H1 (cell line): ENCODE data around the gene LMO2. TPM values are rescaled to one million over a fixed set of nuclear protein-coding genes. Genes with fewer than 3 reads are reported as not detected.

ENCODE experiments used
- CTCF ChIA-PET: fragments of 300-600 bp; sonication (Branson Sonifier 250); formaldehyde crosslinking; loops from one replicate; lab custom pipeline; 2021; ENCODE audit not compliant: partially characterized antibody; lab: Charles Lee
- POLR2A ChIA-PET: fragments of 300-600 bp; sonication (Branson Sonifier 250); formaldehyde crosslinking; loops from one replicate; lab custom pipeline; 2021; ENCODE audit warnings: inconsistent platforms; ENCODE audit not compliant: partially characterized antibody; lab: Charles Lee
- DNase-seq, 2 experiments: peaks; one replicate each; pipeline versions ENCODE4 v3.0.0 to v3.0.0-alpha.2; 2010 to 2022; ENCODE audit warnings: low spot score in 2 of 2, low read depth in 1 of 2, mixed read lengths in 1 of 2
- FAIRE-seq: peaks from 2 replicates; lab custom pipeline; 2011; peaks lifted over from hg19 to GRCh38; lab: Jason Lieb, UNC
- H2AFZ ChIP-seq: 2 replicates; pipeline ENCODE4 v1.8.1; 2012; ENCODE audit warnings: low read length, inconsistent platforms
- H2AK5ac ChIP-seq: 2 replicates; pipeline ENCODE4 v1.6.1; 2013; ENCODE audit warnings: low read depth, low read length
- H2BK120ac ChIP-seq: replicated peaks from 2 replicates; pipeline ENCODE3; 2013; ENCODE audit warnings: low read depth, low read length, inconsistent platforms
- H2BK12ac ChIP-seq: 2 replicates; pipeline ENCODE4 v1.6.1; 2013; ENCODE audit warnings: low read depth, low read length
- H2BK15ac ChIP-seq: 2 replicates; pipeline ENCODE4 v1.6.1; 2013; ENCODE audit warnings: low read length
- H2BK20ac ChIP-seq: 2 replicates; pipeline ENCODE4 v1.6.1; 2013; ENCODE audit warnings: low read length
- H2BK5ac ChIP-seq: 2 replicates; pipeline ENCODE4 v1.6.1; 2013; ENCODE audit warnings: low read depth, low read length
- H3K14ac ChIP-seq: 2 replicates; pipeline ENCODE4 v1.6.1; 2013; ENCODE audit warnings: inconsistent platforms; ENCODE audit not compliant: insufficient read length
- H3K18ac ChIP-seq: 2 replicates; pipeline ENCODE4 v1.6.1; 2013; ENCODE audit warnings: low read length; ENCODE audit errors: extremely low read depth
- H3K23ac ChIP-seq: 2 replicates; pipeline ENCODE4 v1.6.1; 2013; ENCODE audit warnings: inconsistent platforms; ENCODE audit not compliant: insufficient read length
- H3K23me2 ChIP-seq: 2 replicates; pipeline ENCODE4 v1.6.1; 2013; ENCODE audit warnings: low read depth, low read length
- H3K27ac ChIP-seq: 2 replicates; pipeline ENCODE4 v1.6.1; 2011; ENCODE audit warnings: low read depth, low read length, inconsistent platforms
- H3K27me3 ChIP-seq, 4 experiments: replicated peaks in 1 of 4; 1 replicate in 1 of 4; 2 replicates in 3 of 4; pipeline versions ENCODE4 v1.6.1 to v1.8.1; 2011 to 2013; ENCODE audit warnings: low read length in 3 of 4, mild to moderate bottlenecking in 3 of 4, inconsistent platforms in 2 of 4, mixed read lengths in 2 of 4, moderate library complexity in 1 of 4; ENCODE audit not compliant: control insufficient read depth in 3 of 4, insufficient read depth in 3 of 4; ENCODE audit errors: extremely low read depth in 1 of 4
- H3K36me3 ChIP-seq, 4 experiments: 2 replicates each; pipeline versions ENCODE4 v1.6.1 to v1.8.1; 2011 to 2013; ENCODE audit warnings: mild to moderate bottlenecking in 4 of 4, low read length in 3 of 4, moderate library complexity in 2 of 4, control low read depth in 1 of 4, inconsistent platforms in 1 of 4; ENCODE audit not compliant: insufficient read depth in 4 of 4, control insufficient read depth in 2 of 4
- H3K4ac ChIP-seq: replicated peaks from 2 replicates; pipeline ENCODE3; 2013; ENCODE audit warnings: low read length, low read depth, mixed read lengths, inconsistent platforms; ENCODE audit not compliant: insufficient read length
- H3K4me1 ChIP-seq, 4 experiments: replicated peaks in 1 of 4; 1 replicate in 1 of 4; 2 replicates in 3 of 4; pipeline versions ENCODE4 v1.6.1 to v1.8.1; 2011 to 2013; ENCODE audit warnings: low read length in 3 of 4, inconsistent platforms in 2 of 4, mixed read lengths in 1 of 4; ENCODE audit not compliant: insufficient read depth in 4 of 4, control insufficient read depth in 3 of 4
- H3K4me2 ChIP-seq, 2 experiments: 2 replicates each; pipeline versions ENCODE4 v1.6.1 to v1.8.1; 2011 to 2013; ENCODE audit warnings: low read depth in 2 of 2, low read length in 2 of 2, control low read depth in 1 of 2, inconsistent platforms in 1 of 2, mild to moderate bottlenecking in 1 of 2; ENCODE audit not compliant: insufficient read depth in 1 of 2
- H3K4me3 ChIP-seq, 4 experiments: fragments of 200-600, 300-600 bp in 1 of 4; sonication (generic), shearing (Covaris generic), sonication (Bioruptor Twin) in 1 of 4; 2 replicates each; pipeline versions ENCODE4 v1.5.1 to v1.8.1; 2011 to 2016; ENCODE audit warnings: low read length in 4 of 4, low read depth in 3 of 4, control low read depth in 2 of 4, inconsistent platforms in 2 of 4, mild to moderate bottlenecking in 2 of 4, mixed read lengths in 1 of 4, moderate library complexity in 1 of 4; ENCODE audit not compliant: insufficient read depth in 2 of 4; ENCODE audit errors: extremely low read depth in 1 of 4
- H3K56ac ChIP-seq: replicated peaks from 2 replicates; pipeline ENCODE3; 2013; ENCODE audit warnings: low read depth, mild to moderate bottlenecking, mixed read lengths, low read length, inconsistent platforms; ENCODE audit not compliant: insufficient read length
- H3K79me1 ChIP-seq: 2 replicates; pipeline ENCODE4 v1.6.1; 2013; ENCODE audit warnings: low read depth, low read length, control low read depth
- H3K79me2 ChIP-seq, 2 experiments: 2 replicates each; pipeline versions ENCODE4 v1.6.1 to v1.8.1; 2012 to 2013; ENCODE audit warnings: low read length in 2 of 2, mild to moderate bottlenecking in 2 of 2, inconsistent platforms in 1 of 2; ENCODE audit not compliant: insufficient read depth in 2 of 2, control insufficient read depth in 1 of 2
- H3K9ac ChIP-seq, 4 experiments: replicated peaks in 1 of 4; 1 replicate in 1 of 4; 2 replicates in 3 of 4; pipeline versions ENCODE4 v1.6.1 to v1.8.1; 2011 to 2013; ENCODE audit warnings: low read depth in 3 of 4, low read length in 3 of 4, control low read depth in 2 of 4, mild to moderate bottlenecking in 2 of 4, moderate library complexity in 2 of 4, inconsistent platforms in 1 of 4; ENCODE audit errors: extremely low read depth in 1 of 4
- H3K9me3 ChIP-seq, 2 experiments: 2 replicates each; pipeline versions ENCODE4 v1.6.1 to v1.8.1; 2012 to 2013; ENCODE audit warnings: mild to moderate bottlenecking in 2 of 2, moderate library complexity in 2 of 2, control low read depth in 1 of 2, inconsistent platforms in 1 of 2, low read depth in 1 of 2, low read length in 1 of 2, mixed read lengths in 1 of 2; ENCODE audit not compliant: insufficient read depth in 2 of 2
- H4K20me1 ChIP-seq, 2 experiments: replicated peaks in 1 of 2; 2 replicates each; pipeline versions ENCODE3 to v1.8.1; 2011 to 2013; ENCODE audit warnings: inconsistent platforms in 2 of 2, low read length in 2 of 2, mild to moderate bottlenecking in 1 of 2; ENCODE audit not compliant: insufficient read depth in 2 of 2, control insufficient read depth in 1 of 2
- H4K5ac ChIP-seq: 2 replicates; pipeline ENCODE4 v1.6.1; 2013; ENCODE audit warnings: low read length, low read depth, mixed read lengths, inconsistent platforms; ENCODE audit not compliant: insufficient read length
- H4K8ac ChIP-seq: 2 replicates; pipeline ENCODE4 v1.8.0; 2013; ENCODE audit warnings: mild to moderate bottlenecking, moderate library complexity, low read length, inconsistent platforms; ENCODE audit not compliant: insufficient read depth; ENCODE audit errors: extremely low read depth
- H4K91ac ChIP-seq: replicated peaks from 2 replicates; pipeline ENCODE3; 2013; ENCODE audit warnings: low read length, mixed read lengths, inconsistent platforms; ENCODE audit not compliant: insufficient read length
- E2F6 ChIP-seq: IDR thresholded peaks from 2 replicates; pipeline ENCODE4 v1.6.1; 2012; ENCODE audit warnings: inconsistent platforms
- GTF2F1 ChIP-seq: IDR thresholded peaks from 2 replicates; pipeline ENCODE4 v1.6.1; 2012; ENCODE audit warnings: low read depth, low read length, improper control_type of control experiment, borderline replicate concordance
- MAX ChIP-seq: IDR thresholded peaks from 2 replicates; pipeline ENCODE4 v1.6.1; 2012; ENCODE audit warnings: inconsistent platforms
- PHF8 ChIP-seq: fragments of 200-600 bp; sonication (generic); conservative IDR thresholded peaks from 2 replicates; pipeline ENCODE4 v1.7.1; 2012; ENCODE audit warnings: low read depth, mild to moderate bottlenecking, inconsistent platforms, low read length, moderate library complexity
- RNF2 ChIP-seq: fragments of 200-900, 300-1000 bp; sonication (generic); IDR thresholded peaks from 2 replicates; pipeline ENCODE4 v1.7.1; 2016; ENCODE audit warnings: borderline replicate concordance, low read depth, mild to moderate bottlenecking, antibody characterized with exemption, low read length; ENCODE audit not compliant: poor library complexity, severe bottlenecking; ENCODE audit errors: missing control alignments
- SP1 ChIP-seq: IDR thresholded peaks from 2 replicates; pipeline ENCODE4 v1.6.1; 2011; ENCODE audit warnings: low read depth, low read length
- SP2 ChIP-seq: IDR thresholded peaks from 2 replicates; pipeline ENCODE4 v1.6.1; 2012; ENCODE audit warnings: mild to moderate bottlenecking, low read length, inconsistent platforms
- USF2 ChIP-seq: IDR thresholded peaks from 2 replicates; pipeline ENCODE4 v1.6.1; 2011; ENCODE audit warnings: low read length, improper control_type of control experiment
- ZNF274 ChIP-seq: IDR thresholded peaks from 2 replicates; pipeline ENCODE4 v1.7.0; 2012; ENCODE audit warnings: low read length, borderline replicate concordance; ENCODE audit errors: extremely low read depth
- WGBS, 2 experiments: shearing (Covaris generic) in 1 of 2; methylation state at CpG; one replicate each; pipeline versions ENCODE4 v1.1.6 to v1.1.7; 2013 to 2015; ENCODE audit warnings: low lambda C conversion rate in 2 of 2, mixed read lengths in 2 of 2, inconsistent platforms in 1 of 2, low coverage in 1 of 2, missing lambda C conversion rate in 1 of 2; ENCODE audit not compliant: insufficient replicate concordance in 2 of 2, insufficient coverage in 1 of 2, insufficient read length in 1 of 2; ENCODE audit errors: extremely low coverage in 1 of 2, missing lambda C conversion rate in 1 of 2; 5-methylcytosine and 5-hydroxymethylcytosine counted together
- polyA plus RNA-seq, 7 experiments: library from polyadenylated mRNA; depleted of rRNA in 3 of 7; stranded (reverse) in 5 of 7; unstranded in 2 of 7; fragments of >200 nt in 5 of 7; fragments of 200-250 nt in 2 of 7; gene quantifications; 1 replicate in 5 of 7; 2 replicates in 1 of 7; 4 replicates in 1 of 7; pipeline versions ENCODE4 v1.2.1 to v1.2.3, GENCODE V29; 2011 to 2013; ENCODE audit warnings: missing spikeins in 2 of 7, mixed read lengths in 2 of 7
- total RNA-seq: library from RNA; stranded (reverse); fragmentation: NEBNext Ultra II Directional; extraction: Animal tissue kit (Norgen Biotek cat#: 25700); gene quantifications from 2 replicates; pipeline ENCODE4 v1.2.1, GENCODE V29; 2021

LMO2 gene
- total and polyA plus RNA-seq, 2 of the 8 experiments (the other 6 are each of a cell fraction or from before 2014, with no cell fraction given) = 1.6 to 2.7 TPM

GRCh38 chr11:33867996-33868646 lies 23.8 kb downstream of the LMO2 start:
- FAIRE-seq = no peak

More at GRCh38 chr11:33867996-33868646, 23.8 kb downstream of the LMO2 start:
- Histone ChIP-seq H3K4ac (no peak overlapping the region), H3K9ac (no peak overlapping the region), H3K23me2 (peaks cover 10% of the 10 kb centered on the region; the same call in 1 of the 2 replicates), H2BK5ac (no peak overlapping the region), H2BK20ac (no peak overlapping the region), H2AK5ac (no peak overlapping the region), H3K4me2 (peak overlapping the region; percentile 83 to 89), H4K5ac (no peak overlapping the region), H3K18ac (no peak overlapping the region), H4K8ac (no peak overlapping the region), H3K23ac (no peak overlapping the region), H3K4me1 (peaks cover 0 to 6% (median 5%) of the 10 kb centered on the region in 4 experiments; a peak in 5 of 7 replicates), H3K4me3 (peak overlapping the region; percentile 58 to 77 (median 68); a peak in 7 of 8 replicates), H3K36me3 (no peaks in the 10 kb centered on the region), H3K79me1 (no peaks in the 10 kb centered on the region; the same call in 1 of the 2 replicates), H3K79me2 (no peaks in the 10 kb centered on the region), H4K91ac (no peak overlapping the region), H4K20me1 (no peaks in the 10 kb centered on the region), H3K56ac (no peak overlapping the region), H3K14ac (no peak overlapping the region), H3K27me3 (peaks cover 17 to 46% (median 35%) of the 10 kb centered on the region in 4 experiments), H2AFZ (peak overlapping the region; percentile 56; the same call in 1 of the 2 replicates), H2BK120ac (no peak overlapping the region), H2BK12ac (no peak overlapping the region), H2BK15ac (no peak overlapping the region), H3K27ac (no peak overlapping the region), H3K9me3 (no peaks in the 10 kb centered on the region)
- no peak for TF ChIP-seq USF2
- no peak for TF ChIP-seq RNF2
- TF ChIP-seq PHF8 = no peak
- TF ChIP-seq MAX = no peak
- TF ChIP-seq E2F6 = no peak
- TF ChIP-seq SP2 = no peak
- TF ChIP-seq SP1 = no peak
- TF ChIP-seq ZNF274 = no peak
- no peak for TF ChIP-seq GTF2F1
- DNase-seq = no peak
- CTCF ChIA-PET = interaction anchor here (1.0 to 3.1 kb wide), 9 partner anchors 8 to 208 kb away, joined by 3 to 15 read pairs (median 4); no protein-coding TSS in a partner anchor
- 22% methylated on average over 7 of the region's 7 CpGs; no CpG with 5 or more reads in 1 of the 2 experiments for WGBS, 2 experiments
- POLR2A ChIA-PET = interaction anchor here (1.1 to 1.5 kb wide), 2 partner anchors 10 to 185 kb away, joined by 3 read pairs; no protein-coding TSS in a partner anchor
